Ramos (cell line): ENCODE data around the gene CEACAM21.

Experiments used
- in situ Hi-C: fragments of 300-500 bp; cut with MboI; formaldehyde crosslinking; loops from one replicate; pipeline ENCODE4 v1.14.3; 2022; ENCODE audit warnings: low sequenced_read_pairs; ENCODE audit not compliant: unreplicated experiment

The CEACAM21 gene

DNA sequence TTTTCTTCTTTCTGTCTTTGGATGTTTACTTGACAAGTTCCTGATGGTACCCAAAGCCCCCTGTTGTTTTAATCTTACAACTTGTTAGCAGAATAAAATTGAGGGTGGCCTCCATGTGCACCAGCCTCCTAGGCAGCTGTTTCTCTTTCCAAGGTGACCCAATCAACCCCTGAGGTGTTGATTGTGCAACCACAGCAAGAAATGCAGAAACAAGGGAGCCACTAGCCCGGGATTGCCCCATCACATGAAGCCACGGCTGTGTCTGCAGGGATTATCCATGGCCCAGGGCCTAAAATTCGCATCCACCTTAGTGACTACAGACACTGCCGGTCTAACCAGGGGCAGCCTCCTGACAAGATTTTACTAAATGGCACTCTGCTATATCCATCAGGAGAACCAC lies 36.5 kb downstream of the CEACAM21 start:
- in situ Hi-C loops = no loop called here

DNA sequence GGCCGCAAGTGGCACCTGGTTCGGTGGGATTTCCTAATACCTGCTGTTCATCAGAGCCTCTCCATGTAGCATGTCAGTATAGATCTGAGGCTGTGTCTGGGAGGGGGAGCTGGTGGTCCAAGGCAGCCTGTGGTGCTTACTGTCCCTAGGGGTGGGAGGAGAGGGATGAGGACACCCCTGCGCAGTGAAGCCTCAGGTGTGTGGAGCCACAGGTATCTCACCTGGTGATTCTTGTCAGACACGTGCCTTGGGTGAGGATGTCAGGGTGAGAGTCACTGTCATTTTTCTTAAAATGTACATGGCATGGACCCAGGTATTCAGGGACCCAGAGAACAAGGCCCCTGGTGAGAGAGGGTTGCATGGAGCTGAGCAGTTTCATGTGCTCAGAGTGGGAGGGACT lies 39.2 kb downstream of the CEACAM21 start:
- in situ Hi-C loops = no loop called here

- in situ Hi-C loops = no loop called here
Observed at GRCh38 chr19:41616792-41617621, 41.0 kb downstream of the CEACAM21 start.

DNA sequence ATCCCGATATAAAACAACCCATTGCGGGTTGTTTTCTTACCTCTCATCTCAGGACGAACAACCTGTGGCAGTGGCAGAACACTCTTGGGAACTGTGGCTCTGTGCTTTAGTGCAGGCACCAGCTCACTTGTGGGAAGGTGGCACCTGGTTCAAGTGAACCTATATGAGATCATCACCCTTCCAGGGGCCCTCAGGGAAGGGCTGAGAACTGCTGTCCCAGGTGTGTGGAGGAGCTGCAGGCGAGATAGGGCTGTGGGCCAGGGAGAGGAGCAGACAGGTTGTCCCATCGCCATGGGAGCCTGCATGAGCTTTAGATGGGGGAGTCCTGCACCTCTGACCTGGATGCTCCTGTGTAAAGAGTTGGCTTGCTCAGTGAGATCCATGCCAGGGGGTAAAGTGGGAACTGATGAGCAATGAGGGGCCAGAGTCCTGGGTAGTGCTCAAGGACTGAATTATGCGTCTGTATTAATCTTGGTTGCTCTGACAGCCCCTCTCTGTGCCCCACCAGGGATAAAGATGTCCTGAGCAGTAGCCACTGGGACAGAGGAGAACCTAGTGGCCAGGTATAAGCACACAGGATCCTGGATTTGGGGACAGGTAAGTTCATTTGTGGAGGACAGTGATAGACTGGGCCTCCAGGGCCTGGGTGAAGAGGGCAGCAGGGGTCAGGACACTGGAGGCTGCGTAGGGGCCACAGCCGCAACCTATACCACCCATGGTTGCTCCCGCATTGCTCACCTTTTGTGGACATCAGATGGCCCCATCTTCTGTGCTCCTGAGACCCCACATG lies 42.2 kb downstream of the CEACAM21 start:
- in situ Hi-C loops = no loop called here

GRCh38 chr19:41619018-41619556 lies 43.1 kb downstream of the CEACAM21 start:
- in situ Hi-C loops = no loop called here

- in situ Hi-C loops = no loop called here
Observed at GRCh38 chr19:41620171-41620570, 44.2 kb downstream of the CEACAM21 start.

DNA sequence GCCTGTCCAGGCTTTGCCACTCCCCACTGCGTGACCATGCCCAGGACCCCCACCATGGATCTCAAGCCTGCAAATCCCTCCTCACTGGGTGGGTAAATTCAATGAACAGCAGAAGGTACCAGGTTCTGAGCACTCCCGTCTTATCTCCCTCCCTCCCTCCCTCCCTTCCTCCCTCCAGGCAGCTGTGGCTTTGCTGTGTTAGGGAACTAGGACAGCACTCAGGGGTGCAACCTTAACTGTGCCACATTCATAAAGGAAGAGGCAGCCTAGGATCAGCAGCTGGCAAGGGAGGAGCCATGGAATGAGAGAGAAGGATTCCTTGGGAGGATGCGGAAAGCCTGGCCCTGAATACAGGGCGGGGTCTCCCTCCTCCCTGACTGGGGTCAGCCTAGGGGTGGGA lies 45.3 kb downstream of the CEACAM21 start:
- in situ Hi-C loops = no loop called here

DNA sequence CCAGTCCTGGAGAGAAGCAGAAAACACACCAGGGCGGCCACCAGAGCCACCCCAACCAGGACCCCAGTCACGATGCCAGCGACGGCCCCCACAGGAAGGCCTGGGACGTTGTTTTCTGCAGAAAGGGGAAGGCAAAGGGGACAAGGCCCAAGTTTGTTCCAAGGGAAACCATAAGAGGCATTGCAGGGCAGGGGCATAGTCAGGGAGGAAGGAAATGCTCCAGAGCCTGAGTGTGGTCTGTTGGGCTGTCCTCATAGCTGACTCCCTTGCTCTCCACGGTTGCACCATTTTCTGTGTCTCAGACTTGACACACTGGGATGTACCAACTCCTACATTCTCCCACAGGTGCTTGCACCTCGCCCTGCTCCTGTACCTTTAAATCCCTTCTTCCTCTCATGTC lies 45.7 kb downstream of the CEACAM21 start:
- in situ Hi-C loops = no loop called here

- in situ Hi-C loops = no loop called here
Observed at GRCh38 chr19:41623360-41623759, 47.4 kb downstream of the CEACAM21 start.

GRCh38 chr19:41624515-41624914 lies 48.5 kb downstream of the CEACAM21 start:
- in situ Hi-C loops = no loop called here

DNA sequence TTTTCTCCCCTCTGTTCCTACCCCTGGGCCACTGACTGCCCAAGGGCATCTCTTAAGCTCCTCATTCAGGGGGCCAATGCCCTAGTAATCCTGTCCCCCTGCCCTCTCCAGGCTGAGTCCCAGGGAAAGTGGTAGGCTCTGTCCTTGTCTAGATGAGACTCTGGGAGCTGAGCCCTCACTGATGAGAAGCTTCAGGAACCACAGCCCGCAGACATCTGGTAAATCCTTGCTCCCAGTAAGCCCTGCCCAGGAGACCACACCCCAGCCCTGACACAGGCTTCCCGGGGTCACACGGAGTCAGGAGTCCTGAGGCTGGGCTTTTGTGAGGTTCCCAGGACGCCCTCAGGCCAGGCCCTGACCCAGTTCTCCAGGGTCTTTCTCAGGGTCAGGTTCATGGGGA lies 49.0 kb downstream of the CEACAM21 start:
- in situ Hi-C loops = no loop called here

GRCh38 chr19:41626278-41626677 lies 50.3 kb downstream of the CEACAM21 start:
- in situ Hi-C loops = no loop called here

GRCh38 chr19:41626877-41627276 lies 50.9 kb downstream of the CEACAM21 start, which contains the start of gene CEACAM4:
Gene CEACAM4, minus strand, starts transcription at chr19:41627074. Its CDS starts 111 bp downstream, at chr19:41626963.
- in situ Hi-C loops = no loop called here

GRCh38 chr19:41627966-41628675 lies 52.2 kb downstream of the CEACAM21 start:
- in situ Hi-C loops = no loop called here
